ENCODE data around the gene FIG4. TPM values are rescaled to one million over a fixed set of nuclear protein-coding genes. Genes with fewer than 3 reads are reported as not detected.
"Not testable (repeated sequence)": the region's sequence is repeated elsewhere in the genome, so short reads cannot be mapped to it uniquely, and the experiment has no call there.

Gene FIG4
- total RNA-seq, 2 experiments from 2014 or later = 13.8 to 14.5 TPM

- no peak for DNase-seq
- peaks cover 16% of the 10 kb centered on the region for H3K36me3 Mint-ChIP-seq
- H3K4me3 Mint-ChIP-seq = no peak overlapping the region
- no peak overlapping the region for H3K27ac Mint-ChIP-seq
- H3K9me3 Mint-ChIP-seq = peaks cover 2% of the 10 kb centered on the region
- H3K27me3 Mint-ChIP-seq = no peaks in the 10 kb centered on the region
- H3K4me1 Mint-ChIP-seq = peaks cover 14% of the 10 kb centered on the region
Measured at GRCh38 chr6:109762769-109763441, 71.8 kb downstream of the FIG4 start.

GRCh38 chr6:109766167-109766566, 75.1 kb downstream of the FIG4 start:
- H3K4me1 Mint-ChIP-seq = no peaks in the 10 kb centered on the region
- H3K36me3 Mint-ChIP-seq = peaks cover 11% of the 10 kb centered on the region
- no peak for DNase-seq
- no peak overlapping the region for H3K27ac Mint-ChIP-seq
- no peaks in the 10 kb centered on the region for H3K27me3 Mint-ChIP-seq
- no peak overlapping the region for H3K4me3 Mint-ChIP-seq
- H3K9me3 Mint-ChIP-seq = no peaks in the 10 kb centered on the region

- Mint-ChIP-seq H3K36me3 (peaks cover 18% of the 10 kb centered on the region), H3K9me3 (no peaks in the 10 kb centered on the region), H3K4me3 (no peak overlapping the region), H3K27ac (no peak overlapping the region), H3K27me3 (no peaks in the 10 kb centered on the region), H3K4me1 (peaks cover 4% of the 10 kb centered on the region)
- no peak for DNase-seq
Measured at GRCh38 chr6:109767961-109768360, 76.9 kb downstream of the FIG4 start.

- Mint-ChIP-seq H3K36me3 (peaks cover 21% of the 10 kb centered on the region), H3K4me1 (peaks cover 4% of the 10 kb centered on the region), H3K4me3 (no peak overlapping the region), H3K27ac (no peak overlapping the region), H3K27me3 (no peaks in the 10 kb centered on the region), H3K9me3 (no peaks in the 10 kb centered on the region)
- no peak for DNase-seq
Measured at GRCh38 chr6:109768485-109768884, 77.4 kb downstream of the FIG4 start.

- Mint-ChIP-seq H3K4me1 (peaks cover 4% of the 10 kb centered on the region), H3K27ac (no peak overlapping the region), H3K4me3 (no peak overlapping the region), H3K9me3 (no peaks in the 10 kb centered on the region), H3K27me3 (no peaks in the 10 kb centered on the region), H3K36me3 (peaks cover 22% of the 10 kb centered on the region)
- no peak for DNase-seq
Measured at GRCh38 chr6:109769213-109769612, 78.1 kb downstream of the FIG4 start.

GRCh38 chr6:109770047-109770446, 79.0 kb downstream of the FIG4 start:
- H3K9me3 Mint-ChIP-seq = no peaks in the 10 kb centered on the region
- no peak overlapping the region for H3K27ac Mint-ChIP-seq
- H3K27me3 Mint-ChIP-seq = no peaks in the 10 kb centered on the region
- DNase-seq = no peak
- peaks cover 22% of the 10 kb centered on the region for H3K36me3 Mint-ChIP-seq
- no peak overlapping the region for H3K4me3 Mint-ChIP-seq
- peaks cover 4% of the 10 kb centered on the region for H3K4me1 Mint-ChIP-seq

GRCh38 chr6:109770779-109771178, 79.7 kb downstream of the FIG4 start:
- no peaks in the 10 kb centered on the region for H3K27me3 Mint-ChIP-seq
- H3K4me3 Mint-ChIP-seq = no peak overlapping the region
- no peak overlapping the region for H3K27ac Mint-ChIP-seq
- peaks cover 4% of the 10 kb centered on the region for H3K4me1 Mint-ChIP-seq
- DNase-seq = no peak
- H3K36me3 Mint-ChIP-seq = peaks cover 22% of the 10 kb centered on the region
- no peaks in the 10 kb centered on the region for H3K9me3 Mint-ChIP-seq

GRCh38 chr6:109771939-109772755, 81.1 kb downstream of the FIG4 start:
- not testable (repeated sequence) for H3K27ac Mint-ChIP-seq, H3K4me3 Mint-ChIP-seq, DNase-seq, H3K9me3 Mint-ChIP-seq, H3K4me1 Mint-ChIP-seq, H3K27me3 Mint-ChIP-seq
- peaks cover 22% of the 10 kb centered on the region for H3K36me3 Mint-ChIP-seq

GRCh38 chr6:109772883-109773431, 81.9 kb downstream of the FIG4 start:
- Mint-ChIP-seq H3K36me3 (peaks cover 16% of the 10 kb centered on the region), H3K4me1 (peaks cover 4% of the 10 kb centered on the region)

GRCh38 chr6:109781001-109781400, 89.9 kb downstream of the FIG4 start:
- Mint-ChIP-seq H3K27me3 (no peaks in the 10 kb centered on the region), H3K36me3 (peaks cover 1% of the 10 kb centered on the region), H3K27ac (no peak overlapping the region), H3K9me3 (no peaks in the 10 kb centered on the region), H3K4me1 (no peaks in the 10 kb centered on the region), H3K4me3 (no peak overlapping the region)
- DNase-seq = no peak

More at GRCh38 chr6:109772883-109773431, 81.9 kb downstream of the FIG4 start:
- no peak for DNase-seq
- Mint-ChIP-seq H3K27ac (no peak overlapping the region), H3K9me3 (no peaks in the 10 kb centered on the region), H3K27me3 (no peaks in the 10 kb centered on the region), H3K4me3 (no peak overlapping the region)

GRCh38 chr6:109782491-109782999, 91.4 kb downstream of the FIG4 start:
- DNase-seq = no peak
- H3K36me3 Mint-ChIP-seq = peaks cover 12% of the 10 kb centered on the region
- no peaks in the 10 kb centered on the region for H3K27me3 Mint-ChIP-seq
- peaks cover 4% of the 10 kb centered on the region for H3K4me1 Mint-ChIP-seq
- H3K4me3 Mint-ChIP-seq = no peak overlapping the region
- no peak overlapping the region for H3K27ac Mint-ChIP-seq
- peaks cover 4% of the 10 kb centered on the region for H3K9me3 Mint-ChIP-seq

- Mint-ChIP-seq H3K4me3 (no peak overlapping the region), H3K4me1 (peaks cover 4% of the 10 kb centered on the region)
Measured at GRCh38 chr6:109783250-109783986, 92.3 kb downstream of the FIG4 start.

GRCh38 chr6:109787312-109787711, 96.2 kb downstream of the FIG4 start:
- Mint-ChIP-seq H3K4me3 (no peak overlapping the region), H3K9me3 (peaks cover 4% of the 10 kb centered on the region), H3K36me3 (peaks cover 20% of the 10 kb centered on the region), H3K4me1 (peaks cover 4% of the 10 kb centered on the region), H3K27me3 (no peaks in the 10 kb centered on the region), H3K27ac (no peak overlapping the region)
- DNase-seq = no peak

More at GRCh38 chr6:109783250-109783986, 92.3 kb downstream of the FIG4 start:
- no peak for DNase-seq
- Mint-ChIP-seq H3K27ac (no peak overlapping the region), H3K36me3 (peaks cover 14% of the 10 kb centered on the region), H3K9me3 (peaks cover 4% of the 10 kb centered on the region), H3K27me3 (no peaks in the 10 kb centered on the region)

GRCh38 chr6:109788687-109789086, 97.6 kb downstream of the FIG4 start:
- H3K9me3 Mint-ChIP-seq = peaks cover 4% of the 10 kb centered on the region
- DNase-seq = no peak
- H3K27me3 Mint-ChIP-seq = no peaks in the 10 kb centered on the region
- H3K36me3 Mint-ChIP-seq = peaks cover 20% of the 10 kb centered on the region
- peaks cover 4% of the 10 kb centered on the region for H3K4me1 Mint-ChIP-seq
- H3K27ac Mint-ChIP-seq = no peak overlapping the region
- H3K4me3 Mint-ChIP-seq = no peak overlapping the region

- peaks cover 24% of the 10 kb centered on the region for H3K36me3 Mint-ChIP-seq
- H3K27me3 Mint-ChIP-seq = no peaks in the 10 kb centered on the region
- H3K4me1 Mint-ChIP-seq = peaks cover 6% of the 10 kb centered on the region
- H3K4me3 Mint-ChIP-seq = no peak overlapping the region
- H3K27ac Mint-ChIP-seq = no peak overlapping the region
- no peak for DNase-seq
- H3K9me3 Mint-ChIP-seq = peaks cover 4% of the 10 kb centered on the region
Measured at GRCh38 chr6:109790131-109790530, 99.0 kb downstream of the FIG4 start.

Measured in activated naive CD8-positive, alpha-beta T cell treated with anti-CD3 and anti-CD28 coated beads for 36 hours (primary cell).